ENCODE results near the gene CNST.

GRCh38 chr1:246698466-246699094, 132.3 kb downstream of the CNST start:
- TF ChIP-seq CTCF (IDR thresholded peaks at IDR 0.05), result no peak
- TF ChIP-seq POLR2A (IDR thresholded peaks at IDR 0.05), result no peak

All from gastroesophageal sphincter (tissue), 3 donors.